Hepatocyte (in vitro differentiated cells): ENCODE results near the gene ACE.

Experiments
- CTCF ChIP-seq: fragments of 200-600 bp; sonication (generic); IDR thresholded peaks from 2 replicates; pipeline ENCODE4 v1.5.1; 2016; ENCODE audit warnings: antibody characterized with exemption, mild to moderate bottlenecking; ENCODE audit not compliant: poor library complexity
- EZH2 ChIP-seq: fragments of 200-600 bp; sonication (generic); IDR thresholded peaks from 2 replicates; pipeline ENCODE4 v1.6.1; 2016; ENCODE audit warnings: antibody characterized with exemption, mild to moderate bottlenecking, borderline replicate concordance
- EZH2phosphoT487 ChIP-seq: fragments of 200-600 bp; sonication (generic); IDR thresholded peaks from one replicate; pipeline ENCODE4 v1.6.1; 2018; ENCODE audit warnings: antibody characterized with exemption, mild to moderate bottlenecking, low read depth, moderate library complexity; ENCODE audit not compliant: unreplicated experiment, severe bottlenecking

- TF ChIP-seq CTCF (no peak), EZH2 (no peak), EZH2phosphoT487 (no peak)
These were observed 48.5 kb downstream of the ACE start for GRCh38 chr17:63525190-63525946.
